Measurements from ENCODE around the gene RENBP.

RENBP gene

GRCh38 chrX:153934148-153934761 is 10.2 kb downstream of the RENBP start:
- DNase-seq (ENCODE audit: low read depth in 4 of 4, low spot score in 1 of 4): no peak

GRCh38 chrX:153933748-153934147 is 10.7 kb downstream of the RENBP start:
- no peak for DNase-seq (ENCODE audit: low read depth in 4 of 4, low spot score in 1 of 4)

- no peak for DNase-seq (ENCODE audit: low read depth in 4 of 4, low spot score in 1 of 4)
These were observed 12.1 kb downstream of the RENBP start for GRCh38 chrX:153932220-153932915.

- no peak for DNase-seq (ENCODE audit: low read depth in 4 of 4, low spot score in 1 of 4)
These were observed 12.7 kb downstream of the RENBP start for GRCh38 chrX:153931748-153932147.

GRCh38 chrX:153931151-153931550 is 13.3 kb downstream of the RENBP start:
- no peak for DNase-seq (ENCODE audit: low read depth in 4 of 4, low spot score in 1 of 4)

- DNase-seq (ENCODE audit: low read depth in 4 of 4, low spot score in 1 of 4): no peak
These were observed 14.2 kb downstream of the RENBP start for GRCh38 chrX:153930011-153930910.

GRCh38 chrX:153929576-153929975 is 14.9 kb downstream of the RENBP start:
- no peak for DNase-seq (ENCODE audit: low read depth in 4 of 4, low spot score in 1 of 4)

- no peak for DNase-seq (ENCODE audit: low read depth in 4 of 4, low spot score in 1 of 4)
These were observed 15.6 kb downstream of the RENBP start for GRCh38 chrX:153928846-153929245.

- peak; percentile 54 to 86 (median 82) for DNase-seq (ENCODE audit: low read depth in 4 of 4, low spot score in 1 of 4)
These were observed 16.3 kb downstream of the RENBP start for GRCh38 chrX:153927922-153928760.

- DNase-seq (ENCODE audit: low read depth in 4 of 4, low spot score in 1 of 4): no peak
These were observed 16.8 kb downstream of the RENBP start for GRCh38 chrX:153927672-153927921.

- DNase-seq (ENCODE audit: low read depth in 4 of 4, low spot score in 1 of 4): peak in 1 of 4 experiments; percentile 45
These were observed 17.4 kb downstream of the RENBP start for GRCh38 chrX:153926858-153927671.

- no peak for DNase-seq (ENCODE audit: low read depth in 4 of 4, low spot score in 1 of 4)
These were observed 17.9 kb downstream of the RENBP start for GRCh38 chrX:153926552-153926857.

- DNase-seq (ENCODE audit: low read depth in 4 of 4, low spot score in 1 of 4): peak in 1 of 4 experiments; percentile 16
These were observed 18.5 kb downstream of the RENBP start, which contains the start of gene ARHGAP4 for GRCh38 chrX:153925739-153926551. Gene ARHGAP4, minus strand, starts transcription at chrX:153926264. Its CDS starts 62 bp downstream, at chrX:153926202.

GRCh38 chrX:153925387-153925738 is 19.1 kb downstream of the RENBP start:
- no peak for DNase-seq (ENCODE audit: low read depth in 4 of 4, low spot score in 1 of 4)

- no peak for DNase-seq (ENCODE audit: low read depth in 4 of 4, low spot score in 1 of 4)
These were observed 20.1 kb downstream of the RENBP start for GRCh38 chrX:153924149-153924861.

- no peak for DNase-seq (ENCODE audit: low read depth in 4 of 4, low spot score in 1 of 4)
These were observed 21.2 kb downstream of the RENBP start for GRCh38 chrX:153922932-153923857.

- no peak for DNase-seq (ENCODE audit: low read depth in 4 of 4, low spot score in 1 of 4)
These were observed 22.7 kb downstream of the RENBP start for GRCh38 chrX:153921511-153922446.

Data from stimulated activated CD4-positive, alpha-beta T cell treated with anti-CD3 and anti-CD28 coated beads, Interleukin-1b, Interleukin-23, amount 100 ng/mL, for 24 hours (primary cell).